Activated naive CD4-positive, alpha-beta T cell (primary cell): ENCODE measurements around the gene SAMD3.
"Not testable (repeated sequence)": the region's sequence is repeated elsewhere in the genome, so short reads cannot be mapped to it uniquely, and the experiment has no call there.

Source experiments
- DNase-seq, 4 experiments: peaks; one replicate each; lab custom pipeline; 2025; lab: John Stamatoyannopoulos, UW

Gene SAMD3

DNA sequence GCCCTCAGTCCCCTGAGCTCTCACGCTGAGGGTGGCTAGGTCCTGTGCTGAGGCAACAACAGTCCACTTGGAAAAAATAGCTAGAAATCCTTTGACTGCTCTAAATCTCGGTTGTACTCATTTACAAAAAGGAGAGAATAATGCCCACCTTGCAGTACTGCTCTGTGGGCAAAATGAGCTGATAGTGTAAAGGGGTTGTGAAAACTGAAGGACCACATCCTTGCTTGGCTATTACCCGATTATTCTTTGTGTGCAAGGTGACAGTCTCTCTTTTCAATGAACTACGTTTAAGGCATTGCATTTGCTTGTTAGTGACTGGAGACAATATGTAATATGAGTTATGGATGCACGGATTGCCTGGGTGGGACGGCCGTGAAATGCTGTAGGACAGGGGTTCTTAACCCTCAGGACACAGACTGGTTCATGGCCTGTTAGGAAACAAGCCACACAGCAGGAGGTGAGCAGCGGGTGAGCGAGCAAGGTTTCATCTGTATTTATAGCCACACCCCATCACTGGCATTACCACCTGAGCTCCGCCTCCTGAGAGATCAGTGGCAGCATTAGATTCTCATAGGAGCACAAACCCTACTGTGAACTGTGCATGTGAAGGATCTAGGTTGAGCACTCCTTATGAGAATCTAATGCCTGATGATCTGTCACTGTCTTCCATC lies 14.6 kb downstream of the SAMD3 start:
- DNase-seq, result no peak

DNA sequence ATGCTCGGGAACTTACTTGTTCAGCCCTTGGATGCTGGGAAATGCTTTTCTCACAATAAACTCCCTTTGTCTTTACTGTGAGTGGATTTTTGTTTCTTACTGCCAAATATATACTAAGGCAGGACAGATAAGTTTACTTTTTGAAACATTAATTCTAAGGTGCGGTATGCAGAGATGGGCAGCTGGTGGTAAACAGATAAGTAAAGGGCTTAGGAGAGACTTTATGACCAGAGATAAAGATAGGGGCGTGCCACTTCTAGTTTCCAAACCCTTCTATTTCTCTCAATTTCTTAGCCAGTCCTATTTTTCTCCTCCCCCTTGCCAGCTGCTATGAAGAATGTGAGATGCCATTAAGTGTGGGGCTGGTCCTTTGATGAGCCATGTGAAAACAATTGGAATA lies 16.3 kb downstream of the SAMD3 start:
- no peak for DNase-seq

DNA sequence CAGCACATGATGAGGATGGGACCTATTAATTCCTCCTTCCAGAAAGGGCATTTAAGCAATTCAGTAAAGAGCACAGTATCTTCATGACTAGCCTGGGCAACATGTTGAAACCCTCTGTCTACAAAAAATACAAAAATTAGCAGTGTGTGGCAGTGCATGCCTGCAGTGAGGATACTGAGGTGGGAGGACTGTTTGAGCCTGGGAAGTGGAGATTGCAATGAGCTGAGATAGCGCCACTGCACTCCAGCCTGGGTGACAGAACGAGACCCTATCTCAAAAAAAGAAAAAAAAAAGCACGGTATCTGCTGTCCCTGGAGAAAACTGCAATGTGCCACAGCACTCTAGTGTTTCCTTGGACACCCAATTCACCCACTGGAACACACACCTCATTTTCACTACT lies 18.4 kb downstream of the SAMD3 start:
- DNase-seq, result no peak

DNA sequence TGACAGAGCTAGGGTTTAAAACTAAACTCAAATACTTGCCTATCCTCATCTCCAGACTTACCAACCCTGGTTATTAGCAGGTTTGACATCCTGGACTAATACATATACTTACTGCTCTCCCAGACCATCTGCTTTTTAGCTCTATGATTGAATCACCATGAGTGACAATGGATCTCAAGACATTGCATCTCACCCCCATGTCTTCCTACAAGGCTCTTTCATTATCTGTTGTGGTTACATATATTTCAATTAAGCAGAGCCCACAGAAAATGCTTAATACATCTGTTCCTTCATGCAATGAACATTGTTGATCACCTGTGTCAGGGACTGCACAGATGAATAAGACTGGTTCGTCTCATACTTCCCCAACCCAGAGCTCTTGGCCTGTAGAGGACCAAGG lies 19.4 kb downstream of the SAMD3 start:
- no peak for DNase-seq

DNA sequence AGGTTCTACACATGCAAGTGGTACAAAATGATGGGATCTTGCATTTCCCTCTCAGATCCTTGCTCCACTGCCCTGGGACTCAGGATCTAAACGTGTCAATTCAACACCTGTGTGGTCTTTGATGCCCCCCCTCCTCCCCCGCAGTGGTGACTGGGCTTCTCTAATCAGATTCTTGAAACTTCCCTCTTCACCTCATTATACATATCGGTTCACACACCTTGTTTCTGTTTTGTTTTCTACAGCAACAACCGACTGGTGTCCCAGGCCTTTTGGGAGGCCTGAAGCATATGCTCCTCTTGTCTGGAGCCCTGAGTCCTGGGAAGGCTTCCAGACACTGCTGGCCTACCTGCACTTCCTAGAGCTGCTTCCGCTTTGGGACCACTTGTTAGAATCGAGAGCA lies 20.0 kb downstream of the SAMD3 start:
- DNase-seq, result no peak

DNA sequence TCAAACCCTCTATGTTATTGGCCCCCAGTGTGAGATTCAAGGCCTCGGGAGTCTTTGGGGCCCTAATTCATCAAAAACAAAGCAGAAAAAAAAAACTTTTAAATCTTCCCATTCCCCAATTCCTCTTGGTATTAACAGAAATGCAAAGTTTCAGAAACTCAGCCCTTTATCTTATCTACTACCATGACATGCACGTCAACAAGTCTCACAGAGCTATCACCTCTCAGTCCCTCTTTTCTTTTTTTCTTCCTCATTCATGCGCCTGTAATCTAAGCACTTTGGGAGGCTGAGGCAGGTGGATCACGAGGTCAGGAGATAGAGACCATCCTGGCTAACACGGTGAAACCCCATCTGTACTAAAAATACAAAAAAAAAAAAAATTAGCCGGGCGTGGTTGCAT lies 22.7 kb downstream of the SAMD3 start:
- DNase-seq, result no peak

DNA sequence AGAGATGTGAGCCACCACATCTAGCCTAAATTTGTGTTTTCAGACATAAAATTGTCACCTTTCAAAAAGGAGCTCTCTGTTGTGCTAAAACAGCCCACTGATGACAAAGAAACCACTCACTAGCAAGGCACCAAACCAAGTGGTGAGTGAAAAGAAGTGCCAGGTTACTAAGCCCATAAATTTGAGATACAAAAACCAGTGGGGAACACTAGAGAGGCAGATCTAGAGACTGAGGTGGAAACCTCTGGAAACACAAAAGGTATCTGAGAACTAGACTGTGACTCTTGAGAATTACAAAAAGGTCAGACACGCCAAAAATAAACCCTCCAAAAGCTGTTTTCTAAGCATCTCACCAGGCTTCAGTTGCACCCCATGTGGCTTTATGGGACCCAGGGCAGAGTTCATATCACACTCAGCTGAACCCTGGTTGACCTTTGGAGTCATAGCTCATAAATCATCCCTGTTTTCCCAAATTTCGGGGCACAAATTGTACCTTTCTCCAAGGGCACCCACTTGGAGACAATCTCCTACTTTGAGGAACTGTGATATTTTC lies 24.2 kb downstream of the SAMD3 start:
- DNase-seq, result no peak

DNA sequence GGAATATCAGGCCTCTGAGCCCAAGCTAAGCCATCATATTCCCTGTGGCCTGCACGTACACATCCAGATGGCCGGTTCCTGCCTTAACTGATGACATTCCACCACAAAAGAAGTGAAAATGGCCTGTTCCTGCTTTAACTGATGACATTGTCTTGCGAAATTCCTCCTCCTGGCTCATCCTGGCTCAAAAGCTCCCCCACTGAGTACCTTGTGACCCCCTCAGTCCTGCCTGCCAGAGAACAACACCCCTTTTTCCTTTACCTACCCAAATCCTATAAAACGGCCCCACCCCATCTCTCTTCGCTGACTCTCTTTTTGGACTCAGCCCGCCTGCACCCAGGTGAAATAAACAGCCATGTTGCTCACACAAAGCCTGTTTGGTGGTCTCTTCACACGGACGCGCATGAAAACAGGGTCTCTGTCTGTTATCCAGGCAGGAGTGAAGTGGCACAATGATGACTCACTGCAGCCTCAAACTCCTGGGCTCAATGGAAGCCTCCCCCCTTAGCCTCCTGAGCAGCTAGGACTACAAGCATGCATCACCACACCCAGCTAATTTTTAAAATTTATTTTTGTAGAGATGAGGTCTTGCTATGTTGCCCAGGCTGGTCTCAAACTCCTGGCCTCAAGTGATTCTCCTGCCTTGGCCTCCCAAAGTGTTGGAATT lies 24.8 kb downstream of the SAMD3 start:
- not testable (repeated sequence) for DNase-seq

DNA sequence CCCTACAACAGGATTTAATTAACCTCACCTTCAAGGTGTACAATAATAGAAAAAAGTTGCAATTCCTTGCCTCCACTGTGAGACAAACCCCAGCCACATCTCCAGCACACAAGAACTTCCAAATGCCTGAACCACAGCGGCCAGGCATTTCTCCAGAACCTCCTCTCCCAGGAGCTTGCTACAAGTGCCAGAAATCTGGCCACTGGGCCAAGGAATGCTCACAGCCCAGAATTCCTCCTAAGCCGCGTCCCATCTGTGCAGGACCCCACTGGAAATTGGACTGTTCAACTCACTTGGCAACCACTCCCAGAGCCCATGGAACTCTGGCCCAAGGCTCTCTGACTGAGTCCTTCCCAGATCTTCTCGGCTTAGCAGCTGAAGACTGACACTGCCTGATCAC lies 28.3 kb downstream of the SAMD3 start:
- DNase-seq, result not testable (repeated sequence)

DNA sequence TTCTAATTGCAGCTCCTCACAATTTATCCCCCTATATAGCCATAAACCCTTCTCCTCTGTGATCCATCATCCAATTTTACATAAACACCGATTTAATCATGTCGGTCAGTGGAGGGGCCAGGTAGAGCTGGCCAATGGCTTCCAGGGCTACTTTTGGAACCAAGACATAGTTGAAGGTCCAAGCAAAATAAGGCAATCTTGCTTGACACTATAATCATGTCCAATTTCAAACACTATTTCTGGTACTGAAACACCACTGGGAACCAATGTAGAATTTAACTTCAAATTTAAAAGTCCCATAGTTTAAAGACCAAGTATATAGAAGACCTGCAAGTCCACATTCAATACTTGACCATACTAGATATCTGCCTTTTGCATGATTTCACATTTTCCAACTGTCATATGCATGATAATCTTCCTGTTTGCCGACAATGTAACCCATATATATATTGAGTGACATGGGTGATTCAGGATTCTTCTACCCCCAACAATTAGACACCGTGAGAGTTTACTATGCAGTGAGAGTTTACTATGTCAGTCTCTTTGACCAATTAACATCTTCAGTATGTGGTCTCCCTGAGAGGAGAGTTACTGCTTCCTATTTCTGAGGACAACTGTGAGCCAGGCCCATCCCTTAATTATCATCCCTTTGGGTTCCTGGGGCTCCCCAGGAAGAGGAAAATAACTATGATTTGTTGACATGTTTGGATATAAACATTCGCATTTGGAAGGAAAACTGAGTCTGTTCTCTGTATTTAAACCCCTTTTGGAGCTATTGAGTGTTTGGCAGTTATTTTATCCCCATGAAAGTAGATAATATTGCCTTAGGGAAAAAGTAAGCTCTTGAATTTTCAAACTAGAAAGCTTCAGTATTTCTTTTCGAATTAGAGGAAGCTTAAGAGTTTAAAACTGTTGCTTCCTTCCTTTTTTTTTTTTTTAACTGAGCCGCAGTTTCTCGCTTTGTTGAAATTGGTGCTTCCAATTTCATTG lies 31.8 kb downstream of the SAMD3 start:
- no peak for DNase-seq

DNA sequence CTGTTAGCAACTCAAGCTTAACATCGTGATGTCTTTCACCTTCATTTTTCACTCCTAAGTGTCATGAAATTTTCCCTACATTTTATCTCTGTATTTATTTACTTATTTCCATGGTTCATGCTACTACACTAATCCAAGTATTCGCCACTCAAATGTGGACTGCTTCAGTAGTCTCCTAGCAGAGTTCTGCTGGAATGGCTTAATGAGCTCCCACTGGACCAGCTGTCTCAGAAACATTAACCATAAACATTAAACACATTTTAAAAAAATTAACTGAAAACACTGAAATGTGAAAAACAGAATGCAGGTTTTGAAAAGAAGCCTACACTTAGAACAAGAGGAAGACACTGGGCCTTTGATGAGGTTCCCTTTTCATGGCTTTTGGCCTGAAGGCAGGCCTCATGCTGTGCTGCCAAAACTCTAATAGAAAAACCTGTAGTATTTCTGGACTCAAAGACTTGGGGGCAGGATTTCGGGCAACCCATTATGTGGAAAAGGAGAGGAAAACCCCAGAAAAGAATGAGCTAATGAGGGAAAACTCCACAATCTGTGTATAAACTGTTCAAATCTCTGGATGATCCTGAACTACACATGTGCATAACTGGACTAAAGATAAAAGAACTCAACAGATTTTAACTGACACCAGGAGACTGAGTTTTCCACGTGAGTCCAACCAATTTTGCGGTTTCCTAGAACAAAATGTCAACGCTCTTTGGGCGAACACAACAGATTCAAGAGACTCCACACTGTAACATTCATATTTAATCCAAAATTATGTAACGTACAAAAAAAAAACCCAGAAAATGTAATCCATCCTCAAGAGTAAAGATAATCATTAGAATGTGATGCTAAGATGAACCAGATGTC lies 33.0 kb downstream of the SAMD3 start:
- DNase-seq, result no peak

DNA sequence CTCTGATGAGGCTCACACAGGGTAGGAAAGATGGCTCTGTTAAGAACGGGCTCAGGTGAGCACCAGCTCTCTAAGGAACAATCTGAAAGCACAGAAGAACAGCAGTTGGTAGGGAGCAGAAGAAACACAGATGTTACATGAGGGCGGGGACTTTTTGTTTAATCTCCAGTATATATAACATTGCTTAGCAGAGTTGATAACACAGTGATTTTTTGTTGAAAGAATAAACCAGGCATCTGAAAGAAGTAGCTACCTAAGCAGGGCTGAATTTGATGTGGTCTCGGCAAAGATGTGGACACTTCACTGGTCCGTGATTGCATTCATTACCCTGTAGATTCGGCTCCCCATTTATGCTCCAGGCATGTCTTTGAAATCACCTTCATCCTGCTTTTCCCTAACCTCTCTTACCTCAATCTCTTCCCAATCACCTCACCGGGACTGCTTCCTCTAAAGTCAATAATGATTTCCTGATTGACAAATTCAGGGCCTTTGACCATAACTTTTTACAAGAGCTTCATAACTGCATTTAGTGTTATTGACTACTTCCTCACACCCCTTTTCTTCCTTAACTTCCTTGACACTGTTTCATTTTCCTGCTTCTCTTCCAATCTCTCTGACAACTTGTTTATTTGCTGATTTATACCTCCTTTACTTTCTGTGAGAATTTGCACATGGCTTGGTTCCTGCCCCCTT lies 34.4 kb downstream of the SAMD3 start:
- DNase-seq, result no peak

DNA sequence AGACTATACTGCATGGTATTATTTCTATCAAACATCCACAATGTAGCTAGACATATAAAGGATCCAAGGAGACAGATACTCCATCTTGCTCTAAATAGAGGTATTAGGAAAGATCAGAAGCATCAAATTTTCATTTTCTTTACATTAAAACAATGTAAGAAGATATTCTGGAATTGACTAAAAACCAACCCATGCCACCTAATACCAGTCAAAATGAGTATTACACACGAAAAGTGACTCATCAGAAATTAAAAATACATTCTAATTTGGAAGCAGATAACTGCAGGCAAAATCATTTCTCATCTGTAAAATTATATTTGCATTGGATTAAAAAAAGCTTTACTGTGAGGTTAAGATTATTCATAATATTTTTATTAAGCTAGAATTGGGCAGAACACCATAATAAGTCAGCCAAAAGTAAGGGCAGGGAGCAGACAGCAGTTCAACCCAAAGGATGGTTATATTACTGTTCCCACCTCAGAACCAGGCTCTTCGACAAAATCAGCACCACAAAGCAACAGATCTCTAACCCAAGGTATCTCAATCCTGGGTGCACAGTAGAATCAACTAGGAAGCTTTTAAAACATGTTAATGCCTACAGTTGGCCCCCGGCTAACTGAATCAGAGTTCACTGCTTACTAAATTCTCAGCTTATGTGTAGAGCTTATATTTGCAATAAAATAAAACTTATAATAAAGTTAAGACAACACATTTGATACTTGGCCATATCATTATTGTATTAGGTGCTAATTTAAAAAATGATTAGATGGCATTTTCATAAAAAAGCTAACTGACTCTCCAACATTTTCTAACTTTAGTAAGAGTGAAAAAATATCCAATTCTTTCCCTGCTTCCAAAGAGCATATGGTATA lies 35.2 kb downstream of the SAMD3 start:
- DNase-seq, result no peak

DNA sequence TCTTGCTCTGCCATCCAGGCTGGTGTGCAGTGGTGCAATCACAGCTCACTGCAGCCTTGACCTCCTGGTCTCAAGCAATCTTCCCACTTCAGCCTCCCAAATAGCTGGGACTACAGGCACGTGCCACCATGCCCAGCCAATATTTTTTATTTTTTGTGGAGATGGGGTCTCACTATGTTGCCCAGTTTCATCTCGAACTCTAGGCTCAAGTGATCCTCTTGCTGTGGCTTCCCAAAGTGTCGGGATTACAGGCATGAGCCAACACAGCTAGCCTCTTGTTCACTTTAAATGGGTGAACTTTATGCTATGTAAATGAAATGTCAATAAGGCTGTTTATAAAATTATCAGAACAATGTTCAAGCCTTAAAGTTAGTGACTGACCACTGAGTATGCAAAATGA lies 37.1 kb downstream of the SAMD3 start:
- DNase-seq, result no peak

DNA sequence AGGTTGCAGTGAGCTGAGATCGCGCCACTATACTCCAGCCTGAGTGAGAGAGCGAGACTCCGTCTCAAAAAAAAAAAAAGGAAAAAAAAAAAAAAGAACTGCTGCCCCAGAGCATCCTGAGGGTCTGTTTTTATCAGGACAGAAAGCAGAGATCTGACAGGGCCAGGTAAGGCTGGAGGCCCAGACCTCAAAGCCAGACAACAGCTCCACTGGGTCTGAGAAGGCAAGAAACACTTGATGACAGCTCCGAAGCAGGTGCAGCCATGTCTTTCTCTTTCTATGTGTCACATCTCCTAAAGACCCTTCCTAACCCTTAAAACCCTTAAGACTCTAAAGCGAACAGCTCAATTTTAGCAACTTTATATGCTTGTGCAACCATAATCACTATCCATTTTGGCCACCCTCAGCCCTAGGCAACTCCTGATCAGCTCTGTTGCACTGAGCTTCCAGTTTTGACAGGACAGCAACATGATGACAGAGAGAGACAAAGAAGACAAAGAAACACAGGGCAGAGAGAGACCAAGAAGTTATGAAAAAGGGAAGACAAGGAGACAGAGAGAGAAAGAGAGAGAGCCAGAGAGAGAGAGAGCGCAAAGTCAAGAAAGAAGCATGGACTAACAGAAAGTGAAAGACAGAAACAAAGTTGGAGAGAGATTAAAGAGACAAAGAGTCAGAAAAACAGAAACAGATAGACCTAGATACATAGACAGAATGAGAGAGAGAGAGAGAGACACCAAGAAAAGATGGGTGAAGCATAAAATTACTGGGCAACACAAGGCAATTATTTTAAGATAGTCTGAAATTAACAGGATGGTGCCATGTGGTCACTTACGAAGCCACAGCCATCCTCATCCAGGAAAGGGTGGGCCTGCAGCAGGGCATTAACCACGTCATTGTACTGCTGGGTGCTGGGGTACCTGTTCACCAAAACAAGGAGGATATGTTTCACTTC lies 39.2 kb downstream of the SAMD3 start:
- DNase-seq, result no peak

DNA sequence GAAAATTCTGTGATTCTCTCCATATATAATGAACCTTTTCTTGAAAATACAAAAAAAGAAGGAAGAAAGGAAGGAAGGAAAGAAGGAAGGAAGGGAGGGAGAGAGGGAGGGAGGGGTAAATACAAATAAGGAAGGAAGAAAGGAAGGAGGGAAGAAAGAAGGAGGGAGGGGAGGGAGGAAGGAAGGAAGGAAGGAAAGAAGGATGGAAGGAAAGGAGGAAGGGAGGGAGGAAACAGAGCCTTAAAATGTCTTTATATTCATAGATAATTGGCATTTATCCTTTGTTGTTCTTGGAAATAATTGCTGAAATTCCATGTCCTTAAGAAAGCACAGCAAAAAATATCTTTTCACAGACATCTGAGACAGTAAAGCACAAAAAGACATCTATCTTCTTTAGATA lies 40.3 kb downstream of the SAMD3 start:
- no peak for DNase-seq

DNA sequence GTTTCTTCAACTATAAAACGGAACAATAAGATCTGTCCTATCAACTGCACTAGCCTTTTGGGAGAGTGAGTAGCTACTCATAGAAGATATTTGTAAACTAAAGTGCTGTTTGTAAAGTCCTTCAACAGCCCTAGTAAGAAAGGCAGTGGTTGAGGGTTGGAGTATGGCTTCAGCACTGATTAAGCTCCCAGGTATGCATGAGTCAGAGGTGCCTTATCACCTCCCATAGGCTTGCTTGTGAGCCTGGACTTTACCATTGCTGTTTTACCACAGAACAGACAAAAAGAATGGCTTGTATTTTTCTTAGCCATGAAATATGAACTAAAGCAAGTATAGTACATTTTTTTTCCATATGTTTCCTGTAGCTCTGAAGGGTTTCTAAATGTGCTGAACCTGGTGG lies 44.1 kb downstream of the SAMD3 start:
- no peak for DNase-seq

DNA sequence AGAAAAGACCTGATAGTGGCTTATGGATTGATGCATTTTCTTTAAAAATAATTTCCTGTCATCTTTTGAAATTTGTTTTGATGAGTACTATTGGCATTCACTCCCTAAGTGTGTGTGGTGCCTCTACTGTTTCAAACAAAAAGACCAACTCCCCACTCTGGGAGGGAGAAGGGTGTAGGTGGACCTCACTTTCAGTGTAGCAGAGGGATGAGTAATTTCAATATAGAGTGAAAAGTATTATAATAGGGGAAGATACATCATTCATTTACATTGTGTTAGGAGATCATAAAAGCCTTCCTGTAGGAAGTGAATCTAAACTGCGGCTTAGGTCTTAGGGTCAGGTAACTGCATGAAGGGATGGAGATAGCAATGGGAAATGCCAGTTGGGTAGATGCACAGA lies 46.4 kb downstream of the SAMD3 start:
- no peak for DNase-seq
